Measurements from ENCODE around the gene SPPL2A.
"Not testable (repeated sequence)": the region's sequence is repeated elsewhere in the genome, so short reads cannot be mapped to it uniquely, and the experiment has no call there.

SPPL2A gene, protein sequence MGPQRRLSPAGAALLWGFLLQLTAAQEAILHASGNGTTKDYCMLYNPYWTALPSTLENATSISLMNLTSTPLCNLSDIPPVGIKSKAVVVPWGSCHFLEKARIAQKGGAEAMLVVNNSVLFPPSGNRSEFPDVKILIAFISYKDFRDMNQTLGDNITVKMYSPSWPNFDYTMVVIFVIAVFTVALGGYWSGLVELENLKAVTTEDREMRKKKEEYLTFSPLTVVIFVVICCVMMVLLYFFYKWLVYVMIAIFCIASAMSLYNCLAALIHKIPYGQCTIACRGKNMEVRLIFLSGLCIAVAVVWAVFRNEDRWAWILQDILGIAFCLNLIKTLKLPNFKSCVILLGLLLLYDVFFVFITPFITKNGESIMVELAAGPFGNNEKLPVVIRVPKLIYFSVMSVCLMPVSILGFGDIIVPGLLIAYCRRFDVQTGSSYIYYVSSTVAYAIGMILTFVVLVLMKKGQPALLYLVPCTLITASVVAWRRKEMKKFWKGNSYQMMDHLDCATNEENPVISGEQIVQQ

DNA sequence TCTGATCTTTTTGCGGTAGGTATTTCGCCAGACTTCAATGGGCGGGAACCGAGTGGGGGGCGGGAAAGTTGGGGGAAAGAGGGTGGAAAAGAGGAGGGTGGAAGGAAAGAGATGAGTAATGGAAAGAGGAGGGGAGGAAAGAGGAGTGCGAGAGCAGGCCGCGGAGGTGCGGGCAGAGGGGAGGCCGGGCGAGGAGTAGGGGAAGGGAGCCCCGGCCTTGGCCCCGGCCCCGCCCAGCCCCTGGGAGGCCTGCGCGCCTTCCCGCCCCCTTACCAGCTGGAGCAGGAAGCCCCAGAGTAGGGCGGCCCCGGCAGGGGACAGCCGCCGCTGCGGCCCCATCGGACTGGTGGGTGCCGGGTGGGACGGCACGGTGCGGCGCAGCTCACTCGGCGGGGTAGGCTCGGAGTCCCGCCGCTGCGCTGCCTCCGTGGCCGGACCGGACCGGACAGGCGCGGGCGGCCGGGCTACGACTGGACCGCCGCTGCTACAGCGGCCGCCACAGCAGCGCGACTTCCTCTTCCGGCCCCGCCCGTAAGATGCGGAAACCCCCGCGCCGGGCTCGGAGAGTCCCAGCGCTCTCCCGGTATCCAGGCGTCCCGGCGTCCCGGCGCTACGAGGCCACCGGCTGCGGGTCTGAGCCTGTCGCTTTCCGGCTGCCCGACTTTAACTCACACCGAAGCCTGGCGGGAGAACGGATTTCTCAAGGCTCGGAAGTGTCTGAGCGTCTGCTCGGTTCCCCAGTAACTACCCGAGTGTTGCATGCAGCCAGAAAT is at the start of gene SPPL2A:
Gene SPPL2A, minus strand, starts transcription at position 512 of the 773 bp plus-strand sequence. Its CDS starts 173 bp downstream, at position 339.
- in situ Hi-C loops (cut with MboI; ENCODE audit: low sequenced_read_pairs), result no loop called here

DNA sequence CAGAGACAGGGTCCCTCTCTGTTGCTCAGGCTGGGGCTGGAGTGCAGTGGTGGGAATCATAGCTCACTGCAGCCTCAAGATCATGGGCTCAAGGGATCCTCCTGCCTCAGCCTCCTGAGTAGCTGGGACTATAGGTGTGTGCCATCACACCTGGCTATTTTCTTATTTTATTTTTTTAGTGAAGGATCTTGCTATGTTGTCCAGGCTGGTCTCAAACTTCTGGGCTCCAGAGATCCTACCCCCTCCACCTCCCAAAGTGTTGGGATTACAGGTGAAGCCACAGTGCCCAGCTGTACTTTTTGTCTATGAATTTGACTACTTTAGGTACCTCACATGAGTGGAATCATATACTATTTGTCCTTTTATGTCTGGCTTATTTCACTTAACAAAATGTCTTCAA is 49.1 kb upstream of the SPPL2A start:
- in situ Hi-C loops (cut with MboI; ENCODE audit: low sequenced_read_pairs), result no loop called here

DNA sequence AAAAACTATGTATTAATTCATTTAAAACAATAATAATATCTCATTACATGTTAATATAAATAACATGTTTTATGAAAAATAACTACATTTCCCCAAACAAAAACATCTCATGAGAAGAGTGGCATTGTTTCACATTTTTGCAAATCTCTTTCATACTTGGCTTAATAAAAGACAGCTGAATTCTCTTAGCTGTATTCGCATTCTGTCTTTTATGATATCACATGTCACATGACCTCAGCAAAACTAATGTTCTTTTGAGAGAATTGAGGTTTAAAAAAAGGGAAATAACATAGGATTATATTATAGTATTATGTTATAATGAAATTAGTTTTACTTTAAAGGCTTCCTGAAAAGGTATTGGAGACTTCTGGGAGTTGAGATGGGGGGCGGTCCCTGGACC is 48.4 kb upstream of the SPPL2A start:
- in situ Hi-C loops (cut with MboI; ENCODE audit: low sequenced_read_pairs), result no loop called here

DNA sequence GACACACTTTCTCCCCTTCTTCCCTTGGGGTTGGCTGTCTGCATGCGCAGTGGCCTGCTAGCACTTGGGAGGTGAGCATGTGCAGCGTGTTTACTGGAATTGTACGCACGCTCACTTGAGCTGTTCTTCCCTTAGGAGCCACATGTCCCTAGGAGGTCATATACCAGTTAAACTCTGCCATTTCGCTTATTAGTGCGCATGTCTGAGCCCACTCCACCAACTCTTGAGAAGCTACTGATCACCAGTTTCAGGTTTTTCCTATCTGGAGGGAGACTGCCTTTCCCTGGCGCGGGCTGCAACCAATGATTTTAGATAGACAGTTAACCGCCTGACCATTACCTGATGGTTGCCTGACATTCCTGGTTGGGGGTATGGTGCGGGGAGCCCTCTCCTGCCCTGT is 47.6 kb upstream of the SPPL2A start:
- in situ Hi-C loops (cut with MboI; ENCODE audit: low sequenced_read_pairs), result no loop called here

DNA sequence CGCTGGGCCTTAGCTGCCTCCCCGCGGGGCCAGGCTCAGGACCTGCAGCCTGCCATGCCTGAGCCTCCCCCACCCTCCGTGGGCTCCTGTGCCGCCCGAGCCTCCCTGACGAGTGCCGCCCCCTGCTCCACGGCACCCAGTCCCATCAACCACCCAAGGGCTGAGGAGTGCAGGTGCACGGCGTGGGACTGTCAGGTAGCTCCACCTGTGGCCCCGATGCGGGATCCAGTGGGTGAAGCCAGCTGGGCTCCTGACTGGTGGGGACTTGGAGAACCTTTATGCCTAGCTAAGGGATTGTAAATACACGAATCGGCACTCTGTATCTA is 46.6 kb upstream of the SPPL2A start:
- in situ Hi-C loops (cut with MboI; ENCODE audit: low sequenced_read_pairs), result not testable (repeated sequence)

DNA sequence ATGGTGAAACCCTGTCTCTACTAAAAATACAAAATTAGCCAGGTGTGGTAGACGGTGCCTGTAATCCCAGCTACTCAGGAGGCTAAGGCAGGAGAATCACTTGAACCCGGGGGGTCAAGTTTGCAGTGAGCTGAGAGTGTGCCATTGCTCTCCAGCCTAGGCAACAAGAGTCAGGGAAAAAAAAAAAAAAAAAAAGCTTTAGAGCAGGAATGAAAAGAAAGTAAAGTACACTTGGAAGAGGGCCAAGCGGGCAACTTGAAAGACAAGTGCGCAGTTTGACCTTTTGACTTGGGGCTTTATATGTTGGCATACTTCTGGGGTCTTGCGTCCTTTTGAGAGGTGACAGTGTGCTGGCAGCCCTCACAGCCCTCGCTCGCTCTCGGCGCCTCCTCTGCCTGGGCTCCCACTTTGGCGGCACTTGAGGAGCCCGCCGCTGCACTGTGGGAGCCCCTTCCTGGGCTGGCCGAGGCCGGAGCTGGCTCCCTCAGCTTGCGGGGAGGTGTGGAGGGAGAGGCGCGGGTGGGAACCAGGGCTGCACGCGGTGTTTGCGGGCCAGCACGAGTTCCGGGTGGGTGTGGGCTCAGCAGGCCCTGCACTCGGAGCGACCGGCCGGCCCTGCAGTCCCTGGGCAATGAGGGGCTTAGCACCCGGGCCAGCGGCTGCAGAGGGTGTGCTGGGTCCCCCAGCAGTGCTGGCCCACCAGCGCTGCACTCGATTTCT is 46.1 kb upstream of the SPPL2A start:
- in situ Hi-C loops (cut with MboI; ENCODE audit: low sequenced_read_pairs), result not testable (repeated sequence)

DNA sequence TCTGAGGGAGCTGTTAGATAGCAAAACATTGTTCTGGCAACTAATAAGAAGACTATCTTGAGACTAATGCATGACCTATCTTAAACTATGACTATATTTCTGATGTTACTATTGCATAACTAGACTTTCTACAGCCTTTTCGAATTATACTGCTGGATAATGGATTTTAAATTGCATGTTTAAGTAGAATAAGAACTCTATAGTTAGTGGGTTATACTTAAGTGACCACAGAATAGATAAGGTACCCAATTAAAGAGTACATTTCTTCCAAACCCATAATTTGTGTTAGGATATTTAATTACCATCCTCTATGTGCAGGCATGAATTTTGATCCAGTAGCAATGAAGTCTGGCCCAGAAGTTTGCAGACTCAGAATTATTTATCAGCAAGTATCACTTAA is 44.6 kb upstream of the SPPL2A start:
- in situ Hi-C loops (cut with MboI; ENCODE audit: low sequenced_read_pairs), result no loop called here

DNA sequence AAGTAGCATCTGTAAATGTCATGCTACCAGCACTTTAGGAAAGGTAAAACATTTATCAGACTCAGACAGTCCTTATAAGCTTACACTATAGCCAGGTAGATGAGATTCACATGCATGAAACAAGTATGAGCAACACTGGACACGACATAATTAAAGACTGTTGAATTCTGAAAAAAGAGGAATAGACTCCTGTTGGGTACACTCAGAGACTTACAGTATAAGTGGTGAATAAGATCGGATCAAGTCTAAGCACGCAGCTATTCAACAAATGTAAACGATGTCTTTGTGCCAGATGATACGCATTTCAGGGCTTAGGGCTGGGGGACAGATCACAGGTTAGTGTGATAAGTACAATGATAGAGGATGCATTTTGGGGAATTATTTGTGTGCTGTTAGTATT is 43.2 kb upstream of the SPPL2A start:
- in situ Hi-C loops (cut with MboI; ENCODE audit: low sequenced_read_pairs), result no loop called here

DNA sequence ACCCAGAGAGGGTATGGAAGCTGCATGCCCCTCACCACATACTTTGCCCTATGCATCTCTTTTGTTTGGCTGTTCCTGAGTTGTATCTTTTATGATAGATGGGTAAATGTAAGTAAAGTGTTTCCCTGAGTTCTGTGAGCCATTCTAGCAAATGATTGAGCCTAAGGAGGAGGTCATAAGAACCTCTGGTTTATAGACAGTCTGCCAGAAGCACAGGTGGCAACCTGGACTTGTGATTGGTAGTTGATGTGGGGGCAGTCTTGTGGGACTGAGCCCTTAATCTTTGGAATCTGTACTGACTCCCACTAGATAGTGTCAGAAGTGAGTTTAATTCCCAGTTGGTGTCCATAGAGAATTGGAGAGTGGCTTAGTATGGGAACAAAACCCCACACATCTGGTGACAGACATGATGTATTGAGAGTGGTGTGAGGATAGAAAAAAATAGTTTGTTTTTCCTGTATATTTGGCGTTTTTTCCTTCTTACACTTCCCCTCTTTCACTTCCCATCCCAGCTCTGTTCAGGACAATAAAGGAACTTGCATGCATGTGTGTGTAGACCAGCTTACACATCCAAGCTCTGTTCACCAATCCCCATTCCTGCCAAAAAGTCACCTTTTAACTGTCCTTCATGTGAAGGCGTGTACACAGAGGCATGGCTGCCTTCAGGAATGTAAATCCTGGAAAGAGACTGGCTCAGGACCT is 38.1 kb upstream of the SPPL2A start:
- in situ Hi-C loops (cut with MboI; ENCODE audit: low sequenced_read_pairs), result no loop called here

DNA sequence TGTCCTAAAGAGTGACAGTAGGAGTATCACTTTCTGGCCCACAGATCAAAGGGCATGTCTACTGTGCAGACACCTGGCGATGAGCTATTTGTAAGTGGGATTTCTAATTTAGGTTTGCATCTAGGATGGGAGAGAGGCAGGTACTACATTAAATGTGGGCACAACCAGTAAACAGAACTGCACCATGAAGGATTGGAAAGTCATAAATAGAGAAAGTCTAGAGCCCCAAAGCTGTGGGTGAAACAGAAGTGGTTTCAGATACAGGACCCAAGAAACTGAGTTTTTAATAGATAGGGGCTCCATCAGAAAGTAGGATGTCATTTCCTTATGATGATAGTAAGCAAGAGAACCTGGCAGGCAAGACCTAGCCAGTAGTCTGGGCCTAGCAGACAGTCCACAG is 35.2 kb upstream of the SPPL2A start:
- in situ Hi-C loops (cut with MboI; ENCODE audit: low sequenced_read_pairs), result no loop called here

DNA sequence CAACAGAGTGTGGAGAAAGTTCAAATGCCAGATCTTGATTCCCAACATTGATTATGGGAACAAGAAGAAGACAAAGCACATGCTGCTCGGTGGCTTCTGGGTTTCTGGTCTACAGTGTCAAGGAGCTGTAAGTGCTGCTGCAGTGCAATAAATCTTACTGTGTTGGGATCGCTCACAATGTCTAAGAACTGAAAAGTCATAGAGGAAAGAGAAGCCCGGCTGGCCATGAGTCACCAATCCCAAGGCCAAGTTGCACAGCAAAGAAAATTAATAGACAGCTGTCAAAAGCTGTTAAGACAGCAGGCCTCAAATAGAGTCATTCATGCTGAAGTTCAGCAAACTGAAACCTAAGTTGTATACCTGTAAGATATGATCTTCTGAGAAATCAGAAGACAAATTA is 33.2 kb upstream of the SPPL2A start:
- in situ Hi-C loops (cut with MboI; ENCODE audit: low sequenced_read_pairs), result no loop called here

DNA sequence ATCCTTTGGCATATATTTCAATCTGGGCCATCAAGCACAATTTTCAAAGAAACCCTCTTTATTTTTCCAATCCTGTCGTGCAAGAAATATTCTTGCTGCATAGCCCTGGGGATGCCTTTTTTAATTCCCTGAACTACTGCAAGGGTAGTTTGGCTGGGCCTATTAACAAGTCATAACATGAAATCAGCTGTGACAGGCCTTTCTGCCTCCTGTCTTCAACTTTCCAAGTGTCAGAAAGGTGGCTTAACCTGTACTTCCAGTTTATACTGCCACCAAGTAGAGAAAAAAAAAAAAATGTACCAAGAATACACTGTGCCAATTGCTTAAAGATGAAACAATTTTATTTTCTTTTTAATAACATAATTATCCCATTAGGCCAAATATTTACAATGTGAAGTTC is 32.4 kb upstream of the SPPL2A start:
- in situ Hi-C loops (cut with MboI; ENCODE audit: low sequenced_read_pairs), result no loop called here

DNA sequence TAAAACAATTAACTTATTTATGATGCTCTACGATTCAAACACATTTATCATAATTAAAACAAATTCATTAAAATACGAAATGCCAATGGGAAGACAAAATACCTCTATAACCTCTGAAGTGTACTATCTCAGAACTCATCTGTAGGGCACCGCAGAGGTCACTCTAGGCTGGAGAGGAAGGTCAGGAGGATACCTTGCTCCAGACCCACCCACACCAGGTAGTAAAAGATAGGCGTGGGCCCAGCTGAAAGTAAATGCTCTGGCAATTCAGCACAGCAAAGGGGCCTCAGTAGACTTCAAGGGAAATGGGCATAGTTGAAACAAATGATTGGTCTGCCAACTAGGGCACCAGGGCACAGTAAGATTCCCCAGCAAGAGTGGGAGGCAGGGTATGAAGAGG is 26.0 kb upstream of the SPPL2A start:
- in situ Hi-C loops (cut with MboI; ENCODE audit: low sequenced_read_pairs), result no loop called here

DNA sequence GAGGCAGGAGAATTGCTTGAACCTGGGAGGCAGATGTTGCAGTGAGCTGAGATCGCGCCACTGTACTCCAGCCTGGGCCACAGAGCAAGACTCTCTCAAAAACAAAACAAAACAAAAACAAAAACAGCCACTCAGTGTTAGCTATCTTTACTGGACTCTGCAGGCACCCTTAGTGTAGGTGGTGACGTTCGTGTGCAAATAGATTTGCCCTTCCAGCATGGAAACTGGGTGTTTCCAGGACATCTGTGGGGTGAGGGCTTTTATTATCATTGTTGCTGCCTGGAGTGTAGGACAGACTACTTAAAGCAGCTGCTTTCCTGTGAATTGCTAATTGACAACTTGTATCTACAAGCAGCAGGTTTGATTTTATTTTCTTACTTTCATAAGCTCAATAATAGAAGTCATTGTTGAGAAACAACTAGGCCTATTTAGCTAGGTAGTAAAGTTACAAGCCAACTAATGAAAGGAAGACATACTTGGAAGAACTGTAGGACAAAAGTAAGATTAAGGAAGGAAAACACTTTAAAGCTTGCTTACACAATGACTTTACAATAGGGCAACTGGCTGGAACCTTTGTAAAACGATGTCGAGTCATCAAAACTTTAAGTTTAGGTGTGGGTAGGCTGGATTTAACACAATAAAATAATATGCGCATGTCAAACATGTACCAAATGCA is 25.4 kb upstream of the SPPL2A start:
- in situ Hi-C loops (cut with MboI; ENCODE audit: low sequenced_read_pairs), result no loop called here

DNA sequence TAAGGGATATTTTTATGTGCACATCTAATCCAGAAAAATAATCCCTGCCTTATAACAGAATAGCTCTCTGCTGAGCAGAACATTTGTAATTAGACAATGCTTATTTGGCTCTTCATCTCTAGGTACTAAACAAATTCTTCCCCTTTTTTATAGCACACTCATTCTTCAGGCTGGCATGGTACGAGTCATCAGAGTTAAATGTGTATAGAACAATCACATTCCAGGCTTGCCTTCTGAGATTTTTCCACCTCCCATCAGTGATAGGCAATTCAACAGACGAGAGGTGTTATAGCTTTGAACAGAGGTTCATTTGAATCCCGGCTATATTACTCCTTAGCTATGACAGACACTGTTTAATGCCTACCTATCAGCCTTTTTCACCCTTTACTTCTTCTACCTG is 21.4 kb upstream of the SPPL2A start:
- in situ Hi-C loops (cut with MboI; ENCODE audit: low sequenced_read_pairs), result no loop called here

DNA sequence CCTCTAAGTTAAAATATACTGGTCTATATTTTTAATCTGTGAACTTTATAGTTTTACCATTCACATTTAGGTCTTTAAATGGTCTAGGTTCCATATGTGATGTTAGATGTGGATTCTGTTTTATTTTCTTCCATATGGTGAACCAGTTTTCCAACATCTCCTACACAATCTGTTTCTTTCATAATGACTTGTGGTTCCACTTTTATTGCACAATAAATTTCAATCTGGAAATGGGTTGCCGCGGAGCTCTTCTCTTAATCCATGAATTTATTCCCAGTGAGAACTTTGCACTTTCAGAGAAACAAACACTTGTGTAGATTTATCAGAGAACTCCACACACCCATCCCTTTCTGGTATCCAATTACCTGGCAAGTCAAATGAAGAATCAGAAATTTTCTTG is 20.9 kb upstream of the SPPL2A start:
- in situ Hi-C loops (cut with MboI; ENCODE audit: low sequenced_read_pairs), result no loop called here

DNA sequence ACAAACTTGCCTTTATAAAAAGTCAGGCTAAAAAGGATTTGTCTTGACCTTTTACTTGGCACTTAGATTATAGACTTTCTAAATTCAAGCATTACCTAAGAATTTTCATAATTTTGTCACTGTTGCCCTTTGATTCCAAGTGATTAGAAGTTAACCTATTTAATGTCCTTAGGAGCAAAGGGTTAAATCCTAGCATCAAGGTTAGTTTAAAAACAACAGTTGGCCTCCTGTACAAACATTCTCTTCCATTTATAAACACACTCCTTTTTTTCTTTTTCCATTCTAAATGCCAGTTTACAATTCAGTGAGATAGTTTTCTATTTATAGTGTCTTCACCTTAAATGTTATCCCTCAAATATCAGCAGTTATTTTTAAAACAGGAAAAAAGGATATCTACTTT is 18.4 kb upstream of the SPPL2A start:
- in situ Hi-C loops (cut with MboI; ENCODE audit: low sequenced_read_pairs), result no loop called here

DNA sequence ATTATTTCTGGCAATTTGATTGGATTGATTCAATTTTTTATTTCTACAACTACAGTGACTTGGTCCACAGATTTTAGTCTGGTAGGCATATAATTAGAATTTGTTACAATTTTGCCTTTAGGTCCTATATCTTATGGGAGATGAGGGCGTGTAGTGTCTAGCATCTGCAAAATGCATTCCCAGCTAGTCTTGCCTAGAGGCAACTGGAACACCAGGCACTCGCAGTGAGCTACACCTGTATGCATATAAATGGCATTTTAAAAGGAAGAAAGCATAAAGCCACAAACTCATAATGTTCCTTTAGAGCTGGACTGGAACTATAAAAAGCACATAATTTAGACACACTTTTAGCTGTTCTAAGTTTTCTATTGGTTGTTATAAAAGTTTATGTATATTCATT is 17.9 kb upstream of the SPPL2A start:
- in situ Hi-C loops (cut with MboI; ENCODE audit: low sequenced_read_pairs), result no loop called here

DNA sequence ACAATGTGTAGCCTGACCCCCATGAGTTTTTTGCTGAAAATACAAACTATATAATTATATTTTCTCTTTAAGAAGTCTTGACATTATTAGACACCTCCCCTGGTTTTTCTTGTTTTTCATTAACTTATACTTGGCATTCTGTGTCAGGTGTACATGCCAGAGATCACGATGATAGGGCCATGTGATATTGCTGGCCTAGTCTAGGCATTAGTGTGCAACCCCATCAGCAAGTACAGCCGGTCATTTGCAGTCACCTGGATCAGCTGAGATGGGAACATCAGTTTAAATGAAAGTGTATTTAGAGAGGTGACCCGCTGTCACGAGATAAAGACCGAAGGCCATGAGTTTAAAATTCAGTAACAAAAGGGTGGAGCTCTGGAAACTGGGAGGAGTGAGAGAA is 12.6 kb upstream of the SPPL2A start:
- in situ Hi-C loops (cut with MboI; ENCODE audit: low sequenced_read_pairs), result no loop called here

DNA sequence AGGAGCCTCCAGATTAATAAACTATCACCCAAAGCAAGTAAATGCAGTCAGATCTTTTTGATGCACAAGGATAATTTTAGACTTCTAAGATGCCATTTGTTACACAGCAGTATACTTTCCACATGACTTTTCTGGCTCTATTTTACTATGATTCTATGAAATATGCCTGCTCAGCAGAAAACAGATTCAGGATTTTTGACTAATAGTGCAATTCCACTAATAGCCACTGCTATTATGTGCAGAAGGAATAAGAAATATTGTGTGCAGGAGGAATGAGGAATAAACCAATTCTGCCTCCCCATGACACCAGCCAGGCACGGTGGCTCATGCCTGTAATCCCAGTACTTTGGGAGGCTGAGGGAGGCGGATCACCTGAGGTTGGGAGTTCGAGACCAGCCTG is 11.5 kb upstream of the SPPL2A start:
- in situ Hi-C loops (cut with MboI; ENCODE audit: low sequenced_read_pairs), result no loop called here
